Ovary (tissue), 3 donors: ENCODE measurements around the gene ZNF292.
"Not testable (repeated sequence)": the region's sequence is repeated elsewhere in the genome, so short reads cannot be mapped to it uniquely, and the experiment has no call there.

Experiments used
- EP300 ChIP-seq: sonication (generic); formaldehyde crosslinking; IDR thresholded peaks from one replicate; pipeline ENCODE4 v1.6.1; 2017; ENCODE audit warnings: antibody characterized with exemption
- POLR2A ChIP-seq: fragments of 450-650 bp; IDR thresholded peaks from one replicate; pipeline ENCODE4 v1.6.1; 2017; ENCODE audit warnings: antibody characterized with exemption, mild to moderate bottlenecking, moderate library complexity
- TF ChIP-seq, protein P1 (sequence below), 3 donors: fragments of 450-650 bp in 2 of 3; fragments of 200-600 bp in 1 of 3; IDR thresholded peaks; one replicate each; pipeline versions ENCODE4 v1.5.1 to v1.8.0; 2016 to 2022; ENCODE audit warnings: antibody characterized with exemption in 3 of 3, mild to moderate bottlenecking in 1 of 3
- donor health status: DM: no; HTN: no; CAD: no.

DNA sequence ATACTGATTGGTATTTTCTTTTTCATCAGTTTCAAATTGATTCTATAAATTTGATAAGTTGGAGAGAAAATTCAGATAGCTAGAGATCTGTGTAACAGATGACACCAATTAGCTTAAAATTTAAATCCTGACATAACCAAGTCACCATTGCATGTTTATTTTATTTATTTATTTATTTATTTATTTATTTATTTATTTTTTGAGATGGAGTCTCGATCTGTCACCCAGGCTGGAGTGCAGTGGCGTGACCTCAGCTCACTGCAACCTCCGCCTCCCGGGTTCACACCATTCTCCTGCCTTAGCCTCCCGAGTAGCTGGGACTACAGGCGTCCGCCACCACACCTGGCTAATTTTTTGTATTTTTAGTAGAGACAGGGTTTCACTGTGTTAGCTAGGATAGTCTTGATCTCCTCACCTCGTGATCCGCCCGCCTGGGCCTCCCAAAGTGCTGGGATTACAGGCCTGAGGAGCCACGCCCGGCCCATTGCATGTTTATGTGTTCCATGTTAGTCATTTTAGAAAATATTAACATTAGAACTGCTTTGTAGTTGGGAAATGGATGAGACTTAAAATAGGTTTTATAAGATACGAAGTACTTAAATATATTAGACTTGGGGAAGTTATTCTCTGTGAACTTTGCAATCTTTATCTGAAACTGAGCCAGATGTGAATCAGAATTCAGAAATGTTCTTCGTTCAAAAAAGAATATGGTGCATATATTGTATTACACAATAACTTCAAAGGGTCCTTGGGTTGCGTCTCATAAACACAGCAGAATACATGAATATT lies 42.9 kb downstream of the ZNF292 start:
- TF ChIP-seq POLR2A, EP300: not testable (repeated sequence)
- TF ChIP-seq, protein P1, sequence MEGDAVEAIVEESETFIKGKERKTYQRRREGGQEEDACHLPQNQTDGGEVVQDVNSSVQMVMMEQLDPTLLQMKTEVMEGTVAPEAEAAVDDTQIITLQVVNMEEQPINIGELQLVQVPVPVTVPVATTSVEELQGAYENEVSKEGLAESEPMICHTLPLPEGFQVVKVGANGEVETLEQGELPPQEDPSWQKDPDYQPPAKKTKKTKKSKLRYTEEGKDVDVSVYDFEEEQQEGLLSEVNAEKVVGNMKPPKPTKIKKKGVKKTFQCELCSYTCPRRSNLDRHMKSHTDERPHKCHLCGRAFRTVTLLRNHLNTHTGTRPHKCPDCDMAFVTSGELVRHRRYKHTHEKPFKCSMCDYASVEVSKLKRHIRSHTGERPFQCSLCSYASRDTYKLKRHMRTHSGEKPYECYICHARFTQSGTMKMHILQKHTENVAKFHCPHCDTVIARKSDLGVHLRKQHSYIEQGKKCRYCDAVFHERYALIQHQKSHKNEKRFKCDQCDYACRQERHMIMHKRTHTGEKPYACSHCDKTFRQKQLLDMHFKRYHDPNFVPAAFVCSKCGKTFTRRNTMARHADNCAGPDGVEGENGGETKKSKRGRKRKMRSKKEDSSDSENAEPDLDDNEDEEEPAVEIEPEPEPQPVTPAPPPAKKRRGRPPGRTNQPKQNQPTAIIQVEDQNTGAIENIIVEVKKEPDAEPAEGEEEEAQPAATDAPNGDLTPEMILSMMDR (IDR thresholded peaks at IDR 0.05), result not testable (repeated sequence)
